ENCODE measurements around the gene PLEKHG4B. TPM values are rescaled to one million over a fixed set of nuclear protein-coding genes. Genes with fewer than 3 reads are reported as not detected.

PLEKHG4B gene
- total RNA-seq, 1 donor from 2014 or later = 5.4 TPM

DNA sequence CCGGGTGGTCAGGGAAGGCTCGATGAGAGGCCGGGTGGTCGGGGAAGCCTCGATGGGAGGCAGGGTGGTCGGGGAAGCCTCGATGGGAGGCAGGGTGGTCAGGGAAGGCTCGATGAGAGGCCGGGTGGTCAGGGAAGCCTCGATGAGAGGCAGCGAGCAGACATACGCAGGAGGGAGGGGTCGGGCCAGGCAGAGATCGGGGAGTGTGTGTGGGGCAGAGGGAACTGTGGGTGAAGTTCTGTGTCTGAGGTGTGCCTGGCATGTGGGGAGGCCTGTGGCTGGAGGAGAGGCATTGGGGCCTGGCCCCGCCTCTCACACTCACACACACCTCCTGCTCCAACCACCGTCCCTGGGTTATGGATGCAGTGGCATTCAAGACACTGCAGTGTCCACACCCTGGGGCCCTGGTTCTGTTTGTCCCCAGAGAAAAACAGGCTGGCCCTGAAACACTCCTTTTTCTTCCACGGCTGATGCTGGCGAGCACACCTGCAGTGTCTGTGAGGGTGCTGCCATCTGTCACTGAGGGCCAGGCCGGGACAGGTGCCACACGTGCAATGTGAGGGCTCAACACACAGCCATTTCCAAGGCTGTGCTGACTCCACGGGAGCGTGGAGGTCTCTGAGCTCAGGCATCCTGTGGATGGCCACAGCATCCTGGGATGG is 6.5 kb upstream of the PLEKHG4B start:
- TF ChIP-seq, protein P1, sequence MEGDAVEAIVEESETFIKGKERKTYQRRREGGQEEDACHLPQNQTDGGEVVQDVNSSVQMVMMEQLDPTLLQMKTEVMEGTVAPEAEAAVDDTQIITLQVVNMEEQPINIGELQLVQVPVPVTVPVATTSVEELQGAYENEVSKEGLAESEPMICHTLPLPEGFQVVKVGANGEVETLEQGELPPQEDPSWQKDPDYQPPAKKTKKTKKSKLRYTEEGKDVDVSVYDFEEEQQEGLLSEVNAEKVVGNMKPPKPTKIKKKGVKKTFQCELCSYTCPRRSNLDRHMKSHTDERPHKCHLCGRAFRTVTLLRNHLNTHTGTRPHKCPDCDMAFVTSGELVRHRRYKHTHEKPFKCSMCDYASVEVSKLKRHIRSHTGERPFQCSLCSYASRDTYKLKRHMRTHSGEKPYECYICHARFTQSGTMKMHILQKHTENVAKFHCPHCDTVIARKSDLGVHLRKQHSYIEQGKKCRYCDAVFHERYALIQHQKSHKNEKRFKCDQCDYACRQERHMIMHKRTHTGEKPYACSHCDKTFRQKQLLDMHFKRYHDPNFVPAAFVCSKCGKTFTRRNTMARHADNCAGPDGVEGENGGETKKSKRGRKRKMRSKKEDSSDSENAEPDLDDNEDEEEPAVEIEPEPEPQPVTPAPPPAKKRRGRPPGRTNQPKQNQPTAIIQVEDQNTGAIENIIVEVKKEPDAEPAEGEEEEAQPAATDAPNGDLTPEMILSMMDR (IDR thresholded peaks at IDR 0.05; ENCODE audit: insufficient read depth, low read length, poor library complexity, severe bottlenecking) = no peak
- Histone ChIP-seq H3K36me3 (ENCODE audit: control insufficient read depth, insufficient read depth, low read length) (no peaks in the 10 kb centered on the region), H3K27me3 (ENCODE audit: control insufficient read depth, insufficient read depth, low read length) (peaks cover 20% of the 10 kb centered on the region), H3K4me3 (ENCODE audit: low read depth, low read length) (no peak overlapping the region)
- no peak for DNase-seq (ENCODE audit: low read depth)

DNA sequence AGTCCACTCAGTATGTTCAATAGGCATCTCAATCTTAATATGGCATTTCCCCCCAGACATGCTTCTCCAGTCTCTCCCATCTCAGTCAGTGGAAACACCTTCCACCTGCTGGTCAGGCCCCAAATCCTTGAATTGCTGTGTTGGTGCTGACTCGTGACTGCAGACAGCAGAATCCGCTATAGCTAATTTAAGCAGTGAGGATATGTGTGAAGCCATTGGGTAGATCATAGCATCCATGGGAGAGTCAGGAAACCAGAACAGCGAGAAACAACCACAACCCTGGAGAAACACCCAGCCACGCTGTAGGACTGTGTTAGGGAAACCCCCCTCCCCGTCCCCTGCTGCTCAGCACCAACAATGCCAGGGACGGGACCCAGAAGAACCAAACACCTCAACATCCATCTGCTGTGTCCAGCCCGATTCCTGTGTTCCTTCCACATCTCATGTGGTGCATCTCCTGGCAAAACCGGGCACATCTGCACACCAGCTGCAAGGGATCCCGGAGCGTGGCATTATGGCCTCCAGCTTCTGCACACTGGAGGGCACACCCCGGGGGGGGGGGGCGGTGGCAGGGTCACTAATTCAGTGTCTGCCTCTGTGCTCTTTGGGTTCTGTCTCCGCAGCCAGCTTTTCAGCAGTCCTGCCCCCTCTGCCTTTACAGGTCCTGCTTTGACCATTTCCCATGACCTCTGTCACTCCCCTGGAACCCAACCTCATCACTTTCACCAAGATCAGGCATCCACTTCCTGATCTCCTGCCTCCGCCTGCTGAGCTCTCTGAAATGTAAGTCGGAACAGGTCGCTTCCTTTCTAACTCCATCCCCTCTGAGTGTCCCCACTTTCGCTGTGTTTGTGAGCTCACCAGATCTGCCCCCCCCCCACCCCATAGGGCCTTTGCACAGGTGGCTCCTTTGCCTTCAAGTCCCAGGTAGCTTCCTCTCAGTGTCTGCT is 2.4 kb upstream of the PLEKHG4B start:
- no peaks in the 10 kb centered on the region for H3K36me3 ChIP-seq (ENCODE audit: control insufficient read depth, insufficient read depth, low read length)
- H3K27me3 ChIP-seq (ENCODE audit: control insufficient read depth, insufficient read depth, low read length) = peaks cover 40% of the 10 kb centered on the region
- TF ChIP-seq, protein P1 (IDR thresholded peaks at IDR 0.05; ENCODE audit: insufficient read depth, low read length, poor library complexity, severe bottlenecking) = no peak
- H3K4me3 ChIP-seq (ENCODE audit: low read depth, low read length) = no peak overlapping the region
- no peak for DNase-seq (ENCODE audit: low read depth)

DNA sequence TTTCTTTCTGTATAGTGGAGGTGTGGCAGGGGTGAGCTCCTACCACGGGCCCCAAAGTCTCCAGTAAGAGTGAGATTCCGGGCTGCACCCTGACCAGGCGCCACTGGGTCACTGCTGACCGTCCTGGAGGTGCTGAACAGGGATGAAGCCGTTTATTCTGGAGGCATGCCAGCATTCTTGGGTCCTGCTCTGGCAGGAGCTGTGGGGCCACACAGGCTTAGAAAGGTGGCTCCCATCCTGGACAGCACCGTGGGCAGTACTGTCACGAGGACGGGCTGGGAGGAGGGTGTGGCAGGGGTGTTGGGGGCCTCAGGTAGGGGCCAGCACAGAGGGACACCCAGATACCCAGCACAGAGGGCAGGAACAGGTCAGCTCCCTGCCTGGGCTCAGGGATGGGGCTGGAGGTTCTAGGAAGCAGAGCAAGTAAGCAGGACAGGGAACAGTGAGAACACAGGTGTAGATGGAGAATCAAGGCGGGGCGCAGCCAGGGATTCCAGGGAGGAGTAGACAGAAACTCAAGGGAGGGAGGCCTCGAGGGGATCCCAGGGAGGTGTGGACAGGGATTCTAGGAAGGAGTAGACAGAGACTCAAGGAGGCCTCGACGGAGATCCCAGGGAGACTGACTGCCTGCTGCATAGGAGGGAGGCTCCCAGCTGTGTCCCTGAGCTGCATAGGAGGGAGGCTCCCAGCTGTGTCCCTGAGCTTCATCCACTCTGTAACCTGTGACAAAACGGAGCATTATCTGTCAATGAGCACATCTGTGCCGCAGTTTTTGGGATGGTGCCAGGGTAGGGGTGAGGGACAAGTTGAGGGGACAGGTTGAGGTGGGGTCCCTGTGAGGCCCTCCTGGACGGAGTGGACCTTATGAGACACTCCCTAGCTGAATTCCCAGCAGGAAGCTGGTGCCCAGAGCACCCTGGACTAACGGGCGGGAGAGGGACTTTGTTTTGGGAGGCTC is 1.1 kb upstream of the PLEKHG4B start:
- no peaks in the 10 kb centered on the region for H3K36me3 ChIP-seq (ENCODE audit: control insufficient read depth, insufficient read depth, low read length)
- no peak overlapping the region for H3K4me3 ChIP-seq (ENCODE audit: low read depth, low read length)
- no peak for DNase-seq (ENCODE audit: low read depth)
- TF ChIP-seq, protein P1 (IDR thresholded peaks at IDR 0.05; ENCODE audit: insufficient read depth, low read length, poor library complexity, severe bottlenecking) = no peak
- H3K27me3 ChIP-seq (ENCODE audit: control insufficient read depth, insufficient read depth, low read length) = peaks cover 42% of the 10 kb centered on the region

DNA sequence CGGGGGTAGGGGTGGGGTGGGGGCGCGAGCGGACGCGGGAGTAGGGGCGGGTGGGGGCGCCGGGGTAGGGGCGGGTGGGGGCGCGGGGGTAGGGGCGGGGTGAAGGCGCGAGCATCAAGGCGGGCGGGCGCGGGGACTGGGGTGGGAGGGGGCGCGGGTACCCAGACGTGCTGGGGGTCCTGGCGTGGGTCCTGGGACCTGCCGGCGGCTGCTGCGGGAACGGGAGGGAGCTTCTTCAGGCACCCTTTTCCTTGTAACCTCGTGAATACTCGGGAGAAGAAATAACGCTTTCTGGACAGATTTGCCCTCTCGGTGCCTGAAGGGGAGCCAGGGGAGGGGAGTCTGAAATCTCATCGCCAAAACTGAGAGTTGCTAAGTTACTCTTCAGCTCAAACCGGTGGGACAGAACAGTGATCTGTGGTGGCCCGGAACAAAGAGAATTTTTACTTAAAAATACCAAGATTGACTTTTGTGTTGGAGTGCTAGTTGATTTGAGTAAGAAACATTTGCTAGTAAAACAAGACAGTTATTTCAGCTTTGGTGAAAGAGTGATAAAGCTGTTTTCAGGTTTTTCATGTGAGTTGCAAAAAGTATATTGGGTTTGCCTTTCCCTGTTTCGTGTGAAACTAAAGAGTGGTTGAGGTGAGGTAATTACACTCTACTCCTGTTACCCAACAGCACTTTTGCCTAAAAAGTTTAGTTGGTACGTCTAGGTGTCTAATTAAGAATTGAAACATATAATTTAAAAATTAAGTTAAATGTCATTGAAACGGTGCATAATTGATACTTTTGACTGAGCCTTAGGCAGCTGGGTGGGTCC is 643 bp downstream of the PLEKHG4B start:
- TF ChIP-seq, protein P1 (IDR thresholded peaks at IDR 0.05; ENCODE audit: insufficient read depth, low read length, poor library complexity, severe bottlenecking) = no peak
- DNase-seq (ENCODE audit: low read depth) = no peak
- Histone ChIP-seq H3K27me3 (ENCODE audit: control insufficient read depth, insufficient read depth, low read length) (peaks cover 43% of the 10 kb centered on the region), H3K4me3 (ENCODE audit: low read depth, low read length) (no peak overlapping the region), H3K36me3 (ENCODE audit: control insufficient read depth, insufficient read depth, low read length) (no peaks in the 10 kb centered on the region)
